ENCODE data around the gene STYXL1. TPM values are rescaled to one million over a fixed set of nuclear protein-coding genes. Genes with fewer than 3 reads are reported as not detected.

STYXL1 gene
- total RNA-seq, 1 experiment from 2014 or later, result 30.5 TPM

DNA sequence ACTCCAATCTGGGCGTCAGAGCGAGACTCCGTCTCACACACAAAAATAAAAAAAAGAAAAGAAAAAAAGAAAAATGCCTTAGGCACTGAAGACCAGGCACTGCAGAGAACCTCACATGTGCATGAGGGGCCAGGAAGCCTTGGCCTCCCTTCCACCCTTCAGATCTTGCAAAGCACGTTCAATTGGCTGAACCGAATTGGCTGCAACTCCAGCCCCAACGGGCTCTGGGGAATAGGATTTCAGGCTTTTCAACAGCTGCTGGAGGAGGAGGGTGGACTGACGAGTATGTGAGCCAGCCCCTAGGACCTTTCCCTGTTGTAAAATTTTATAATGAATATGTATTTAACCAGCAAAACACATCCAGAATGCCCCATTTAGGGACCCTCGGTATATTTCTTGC is 70.1 kb downstream of the STYXL1 start:
- no peak for DNase-seq
- no peaks in the 10 kb centered on the region for H3K27me3 ChIP-seq (ENCODE audit: low read length)
- H3K9me2 ChIP-seq (replicated peaks; ENCODE audit: insufficient read depth, low read length), result no peaks in the 10 kb centered on the region
- H3K4me3 ChIP-seq (ENCODE audit: low read length), result no peak overlapping the region
- H2AFZ ChIP-seq (ENCODE audit: low read length), result no peak overlapping the region
- no peaks in the 10 kb centered on the region for H3K79me2 ChIP-seq (ENCODE audit: low read length)
- no peaks in the 10 kb centered on the region for H3K36me3 ChIP-seq (ENCODE audit: insufficient read depth, low read length)
- H3K9ac ChIP-seq (ENCODE audit: low read length), result no peak overlapping the region
- no peak overlapping the region for H3K27ac ChIP-seq (ENCODE audit: low read length)
- H3K9me3 ChIP-seq (ENCODE audit: low read length), result no peaks in the 10 kb centered on the region
- H4K20me1 ChIP-seq (ENCODE audit: insufficient read depth, low read depth, low read length), result no peaks in the 10 kb centered on the region
- H3K4me2 ChIP-seq (ENCODE audit: low read depth, low read length, poor library complexity, severe bottlenecking), result no peak overlapping the region
- H3K4me1 ChIP-seq (ENCODE audit: low read length), result no peaks in the 10 kb centered on the region

DNA sequence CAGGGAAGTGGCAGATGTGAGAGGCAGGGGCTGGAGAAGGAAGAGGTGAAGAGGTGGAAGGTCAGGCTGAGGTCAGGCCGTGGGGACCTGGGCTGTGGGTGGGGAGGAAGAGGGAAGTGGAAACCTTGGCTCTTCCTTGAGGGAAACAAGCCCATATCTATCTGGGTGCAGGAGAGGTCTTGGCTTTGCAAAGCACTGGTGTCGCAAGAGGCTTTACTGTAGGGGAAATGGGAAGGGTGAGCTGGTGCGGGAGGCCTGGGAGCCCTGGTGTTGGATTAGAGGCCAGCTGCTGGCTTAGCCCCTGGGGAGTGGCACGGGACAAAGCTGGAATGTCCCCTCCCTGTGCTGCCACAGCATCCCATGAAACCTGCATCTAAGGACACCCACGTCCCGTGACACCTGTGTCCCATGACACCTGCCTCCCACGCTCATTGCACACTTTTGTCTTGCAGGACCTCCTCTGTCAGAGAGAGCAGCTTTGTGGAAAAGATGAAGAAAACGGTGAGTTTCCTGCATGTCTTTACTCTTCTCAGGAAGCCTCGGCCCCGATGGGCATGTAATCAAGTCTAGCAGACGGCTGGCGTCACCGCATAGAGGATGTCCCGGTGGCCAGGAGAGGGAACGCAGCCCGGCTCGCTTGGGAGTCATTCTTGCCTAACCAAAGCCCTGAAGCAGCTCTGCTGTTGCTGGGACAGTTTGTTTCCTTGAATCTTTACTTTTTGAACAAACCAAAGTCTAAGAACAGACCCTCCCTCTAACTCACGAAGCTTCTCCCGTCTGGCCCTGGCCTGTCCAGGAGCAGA is 75.6 kb downstream of the STYXL1 start:
- no peaks in the 10 kb centered on the region for H3K9me2 ChIP-seq (replicated peaks; ENCODE audit: insufficient read depth, low read length)
- H4K20me1 ChIP-seq (ENCODE audit: insufficient read depth, low read depth, low read length), result no peaks in the 10 kb centered on the region
- DNase-seq, result no peak
- no peaks in the 10 kb centered on the region for H3K79me2 ChIP-seq (ENCODE audit: low read length)
- no peak overlapping the region for H3K4me2 ChIP-seq (ENCODE audit: low read depth, low read length, poor library complexity, severe bottlenecking)
- H3K4me3 ChIP-seq (ENCODE audit: low read length), result no peak overlapping the region
- no peak overlapping the region for H3K9ac ChIP-seq (ENCODE audit: low read length)
- no peak overlapping the region for H2AFZ ChIP-seq (ENCODE audit: low read length)
- H3K4me1 ChIP-seq (ENCODE audit: low read length), result no peaks in the 10 kb centered on the region
- H3K9me3 ChIP-seq (ENCODE audit: low read length), result no peaks in the 10 kb centered on the region
- no peaks in the 10 kb centered on the region for H3K36me3 ChIP-seq (ENCODE audit: insufficient read depth, low read length)
- H3K27ac ChIP-seq (ENCODE audit: low read length), result no peak overlapping the region
- no peaks in the 10 kb centered on the region for H3K27me3 ChIP-seq (ENCODE audit: low read length)

DNA sequence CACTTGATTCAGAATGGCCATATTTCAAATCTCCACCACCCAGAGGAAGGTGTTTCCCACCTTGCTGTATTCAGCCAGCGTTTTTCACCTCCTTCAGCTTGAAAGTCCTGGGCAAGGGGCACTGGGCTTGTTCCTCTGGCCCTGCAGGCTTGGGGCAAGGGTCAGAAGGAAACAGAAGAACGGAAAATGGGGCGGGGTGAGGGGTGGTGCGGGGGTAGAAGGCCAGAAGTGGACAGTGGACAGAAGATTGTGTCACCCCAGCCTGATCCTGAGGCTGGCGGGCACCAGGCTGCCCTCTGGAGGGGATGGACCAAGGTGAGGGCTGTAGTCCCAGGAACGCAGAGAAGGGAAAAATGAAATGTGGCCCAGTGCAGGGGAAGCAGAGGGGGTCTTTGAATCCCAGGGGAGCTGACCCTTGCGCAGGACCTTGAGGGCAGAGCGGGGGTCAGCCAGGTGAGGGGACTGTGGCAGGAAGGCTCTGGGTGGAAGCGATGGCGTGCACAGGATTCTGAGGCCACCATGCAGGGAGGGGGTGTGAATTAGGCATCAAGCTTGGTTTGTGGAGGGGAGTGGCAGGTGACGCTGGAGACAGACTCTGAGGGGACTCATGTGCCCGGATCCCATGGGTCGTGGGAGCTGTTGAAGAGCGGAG is 76.4 kb downstream of the STYXL1 start:
- H4K20me1 ChIP-seq (ENCODE audit: insufficient read depth, low read depth, low read length), result no peaks in the 10 kb centered on the region
- no peak overlapping the region for H3K9ac ChIP-seq (ENCODE audit: low read length)
- no peaks in the 10 kb centered on the region for H3K36me3 ChIP-seq (ENCODE audit: insufficient read depth, low read length)
- H3K27ac ChIP-seq (ENCODE audit: low read length), result no peak overlapping the region
- no peaks in the 10 kb centered on the region for H3K79me2 ChIP-seq (ENCODE audit: low read length)
- no peaks in the 10 kb centered on the region for H3K9me3 ChIP-seq (ENCODE audit: low read length)
- H3K4me2 ChIP-seq (ENCODE audit: low read depth, low read length, poor library complexity, severe bottlenecking), result no peak overlapping the region
- H3K4me3 ChIP-seq (ENCODE audit: low read length), result no peak overlapping the region
- H2AFZ ChIP-seq (ENCODE audit: low read length), result no peak overlapping the region
- H3K9me2 ChIP-seq (replicated peaks; ENCODE audit: insufficient read depth, low read length), result no peaks in the 10 kb centered on the region
- no peak for DNase-seq
- H3K27me3 ChIP-seq (ENCODE audit: low read length), result no peaks in the 10 kb centered on the region
- no peaks in the 10 kb centered on the region for H3K4me1 ChIP-seq (ENCODE audit: low read length)

DNA sequence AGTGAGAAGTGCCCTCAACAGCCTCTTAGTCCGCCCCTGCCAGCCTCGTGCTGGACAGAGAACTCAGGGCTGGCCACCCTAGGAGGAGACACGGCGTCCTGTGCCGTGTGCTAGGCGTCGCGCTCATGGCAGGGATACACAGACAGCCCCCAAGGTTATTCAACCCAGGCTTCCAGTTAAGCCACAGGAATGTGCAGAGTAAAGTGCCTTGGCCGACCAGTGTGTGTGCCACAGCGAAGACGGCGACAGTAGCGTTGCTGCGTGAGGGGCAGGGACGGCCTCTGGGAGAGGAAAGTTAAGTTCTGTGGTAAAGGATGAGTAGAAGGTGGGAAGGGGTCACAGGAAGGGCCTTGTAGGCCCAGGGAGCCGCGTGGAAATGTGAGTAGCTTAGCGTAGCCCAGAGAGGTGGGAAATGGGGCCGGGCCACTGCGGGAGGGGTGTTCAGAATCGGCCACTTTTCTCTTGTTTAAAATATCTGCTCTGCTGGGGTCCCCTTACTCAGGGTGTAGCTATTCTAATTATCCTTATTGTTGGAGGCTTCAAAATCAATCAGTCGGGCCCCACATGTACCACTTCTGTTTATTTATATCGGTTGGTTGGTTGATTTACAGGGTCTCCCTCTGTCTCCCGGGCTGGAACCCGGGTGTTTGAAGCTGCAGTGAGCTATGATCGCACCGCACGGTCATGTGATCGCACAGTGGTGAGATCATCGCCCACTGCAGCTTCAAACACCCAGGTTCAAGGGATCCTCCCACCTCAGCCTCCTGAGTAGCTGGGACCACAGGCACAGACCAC is 77.9 kb downstream of the STYXL1 start:
- no peak for DNase-seq
- Histone ChIP-seq H3K79me2 (ENCODE audit: low read length) (no peaks in the 10 kb centered on the region), H3K9ac (ENCODE audit: low read length) (no peak overlapping the region), H3K4me1 (ENCODE audit: low read length) (no peaks in the 10 kb centered on the region), H3K4me2 (ENCODE audit: low read depth, low read length, poor library complexity, severe bottlenecking) (no peak overlapping the region), H3K36me3 (ENCODE audit: insufficient read depth, low read length) (no peaks in the 10 kb centered on the region), H2AFZ (ENCODE audit: low read length) (no peak overlapping the region), H3K4me3 (ENCODE audit: low read length) (no peak overlapping the region), H3K27me3 (ENCODE audit: low read length) (no peaks in the 10 kb centered on the region), H4K20me1 (ENCODE audit: insufficient read depth, low read depth, low read length) (no peaks in the 10 kb centered on the region), H3K27ac (ENCODE audit: low read length) (no peak overlapping the region), H3K9me3 (ENCODE audit: low read length) (no peaks in the 10 kb centered on the region), H3K9me2 (replicated peaks; ENCODE audit: insufficient read depth, low read length) (no peaks in the 10 kb centered on the region)

DNA sequence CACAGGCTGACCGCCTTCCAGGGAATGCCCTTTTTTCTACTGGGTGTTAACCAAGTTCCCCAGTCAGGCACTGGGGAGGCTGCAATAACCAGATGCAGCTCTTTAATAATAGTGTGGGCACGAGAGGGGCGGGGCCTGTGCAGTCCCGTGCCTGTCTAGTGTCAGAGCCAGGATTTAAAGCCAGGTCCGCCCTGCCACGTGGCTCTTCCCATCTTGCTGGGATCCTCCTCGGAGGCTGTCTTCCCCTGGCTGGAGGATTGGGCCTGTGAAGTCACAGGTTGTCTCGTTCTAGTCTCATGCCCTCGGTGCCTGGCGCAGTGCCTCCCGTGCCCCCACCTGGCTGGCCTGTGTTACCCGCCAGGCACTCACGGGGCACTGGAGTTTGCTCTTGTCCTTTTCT is 78.6 kb downstream of the STYXL1 start:
- Histone ChIP-seq H4K20me1 (ENCODE audit: insufficient read depth, low read depth, low read length) (no peaks in the 10 kb centered on the region), H3K4me3 (ENCODE audit: low read length) (no peak overlapping the region), H3K79me2 (ENCODE audit: low read length) (no peaks in the 10 kb centered on the region), H3K27me3 (ENCODE audit: low read length) (no peaks in the 10 kb centered on the region), H2AFZ (ENCODE audit: low read length) (no peak overlapping the region), H3K9me3 (ENCODE audit: low read length) (no peaks in the 10 kb centered on the region), H3K4me1 (ENCODE audit: low read length) (no peaks in the 10 kb centered on the region), H3K36me3 (ENCODE audit: insufficient read depth, low read length) (no peaks in the 10 kb centered on the region), H3K9ac (ENCODE audit: low read length) (no peak overlapping the region), H3K4me2 (ENCODE audit: low read depth, low read length, poor library complexity, severe bottlenecking) (no peak overlapping the region), H3K9me2 (replicated peaks; ENCODE audit: insufficient read depth, low read length) (no peaks in the 10 kb centered on the region), H3K27ac (ENCODE audit: low read length) (no peak overlapping the region)
- no peak for DNase-seq

DNA sequence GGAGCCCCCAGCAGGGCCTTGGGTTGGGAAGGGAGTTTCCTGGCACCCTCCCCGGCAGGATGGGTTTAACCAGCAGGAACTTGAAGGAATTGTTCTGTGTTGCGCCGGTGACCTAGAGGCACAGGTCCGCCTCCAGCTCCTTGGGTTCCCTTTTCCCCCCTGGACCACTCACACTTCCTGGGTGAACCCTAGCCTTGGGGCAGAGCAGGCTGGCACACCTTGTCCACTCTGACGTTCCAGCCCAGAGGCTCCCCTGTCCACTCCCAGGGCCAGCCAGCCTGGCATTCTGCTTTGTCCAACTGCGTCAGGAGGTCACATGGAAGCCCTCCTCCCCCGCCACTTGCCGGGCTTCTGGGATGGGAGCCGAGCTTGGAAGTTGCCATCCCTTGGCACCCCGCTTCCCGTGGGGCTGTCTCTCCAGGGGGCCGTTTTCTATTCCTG is 79.2 kb downstream of the STYXL1 start:
- no peak overlapping the region for H3K4me3 ChIP-seq (ENCODE audit: low read length)
- H2AFZ ChIP-seq (ENCODE audit: low read length), result no peak overlapping the region
- H4K20me1 ChIP-seq (ENCODE audit: insufficient read depth, low read depth, low read length), result no peaks in the 10 kb centered on the region
- no peaks in the 10 kb centered on the region for H3K27me3 ChIP-seq (ENCODE audit: low read length)
- H3K4me1 ChIP-seq (ENCODE audit: low read length), result no peaks in the 10 kb centered on the region
- H3K79me2 ChIP-seq (ENCODE audit: low read length), result no peaks in the 10 kb centered on the region
- no peak overlapping the region for H3K9ac ChIP-seq (ENCODE audit: low read length)
- H3K27ac ChIP-seq (ENCODE audit: low read length), result no peak overlapping the region
- H3K36me3 ChIP-seq (ENCODE audit: insufficient read depth, low read length), result no peaks in the 10 kb centered on the region
- DNase-seq, result no peak
- no peaks in the 10 kb centered on the region for H3K9me2 ChIP-seq (replicated peaks; ENCODE audit: insufficient read depth, low read length)
- H3K4me2 ChIP-seq (ENCODE audit: low read depth, low read length, poor library complexity, severe bottlenecking), result no peak overlapping the region
- H3K9me3 ChIP-seq (ENCODE audit: low read length), result no peaks in the 10 kb centered on the region

DNA sequence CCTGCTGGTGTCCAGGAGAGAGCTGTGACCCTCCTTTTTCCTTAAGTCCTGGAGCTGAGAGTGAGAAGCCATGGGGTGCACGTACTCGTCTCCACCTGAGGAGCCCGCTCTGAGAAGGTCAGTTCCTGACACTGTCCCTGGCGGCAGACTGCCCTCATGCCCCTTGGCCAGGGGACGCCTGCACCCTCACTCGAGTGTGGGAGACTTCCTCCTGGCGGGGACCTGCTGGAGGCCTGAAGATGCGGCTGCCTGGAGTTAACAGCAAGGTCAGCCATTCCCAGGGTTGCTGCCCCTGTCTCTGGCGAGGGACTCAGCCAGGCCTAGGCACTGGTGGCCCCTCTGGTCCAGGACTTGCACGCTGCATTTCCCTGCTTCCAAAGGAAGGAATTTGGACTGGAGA is 79.8 kb downstream of the STYXL1 start:
- Histone ChIP-seq H3K4me1 (ENCODE audit: low read length) (no peaks in the 10 kb centered on the region), H3K27me3 (ENCODE audit: low read length) (no peaks in the 10 kb centered on the region), H3K27ac (ENCODE audit: low read length) (no peak overlapping the region), H3K4me3 (ENCODE audit: low read length) (no peak overlapping the region), H3K79me2 (ENCODE audit: low read length) (no peaks in the 10 kb centered on the region), H3K9me2 (replicated peaks; ENCODE audit: insufficient read depth, low read length) (no peaks in the 10 kb centered on the region), H3K9ac (ENCODE audit: low read length) (no peak overlapping the region), H3K9me3 (ENCODE audit: low read length) (no peaks in the 10 kb centered on the region), H3K4me2 (ENCODE audit: low read depth, low read length, poor library complexity, severe bottlenecking) (no peak overlapping the region), H2AFZ (ENCODE audit: low read length) (no peak overlapping the region), H4K20me1 (ENCODE audit: insufficient read depth, low read depth, low read length) (no peaks in the 10 kb centered on the region), H3K36me3 (ENCODE audit: insufficient read depth, low read length) (no peaks in the 10 kb centered on the region)
- DNase-seq, result no peak

DNA sequence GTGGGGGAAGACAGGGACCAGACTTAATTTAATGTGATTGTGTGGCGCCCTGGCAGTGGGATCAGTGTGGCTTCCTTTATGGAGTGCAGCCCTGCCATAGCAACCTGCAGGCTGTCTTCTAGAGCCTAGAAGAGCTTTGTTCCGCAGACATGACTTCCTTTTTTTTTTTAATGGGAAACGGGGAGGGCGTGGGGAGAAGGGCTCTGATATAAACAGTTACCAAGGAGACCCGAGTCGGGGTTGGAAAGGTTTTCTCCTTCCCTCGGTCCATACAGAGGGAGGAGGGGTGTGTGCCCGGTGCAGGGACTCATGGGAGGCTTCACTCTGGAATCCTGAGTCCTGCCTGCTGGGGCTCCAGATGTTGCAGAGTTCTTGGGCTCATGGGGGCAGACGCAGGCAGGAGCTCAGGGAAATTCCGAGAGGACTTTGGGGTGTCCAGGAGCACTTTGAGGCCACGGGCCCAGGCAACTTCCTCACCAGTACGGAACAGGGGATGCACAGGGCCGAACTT is 80.3 kb downstream of the STYXL1 start:
- Histone ChIP-seq H3K36me3 (ENCODE audit: insufficient read depth, low read length) (no peaks in the 10 kb centered on the region), H2AFZ (ENCODE audit: low read length) (no peak overlapping the region), H3K27me3 (ENCODE audit: low read length) (no peaks in the 10 kb centered on the region), H3K4me3 (ENCODE audit: low read length) (no peak overlapping the region), H3K79me2 (ENCODE audit: low read length) (no peaks in the 10 kb centered on the region), H3K9me2 (replicated peaks; ENCODE audit: insufficient read depth, low read length) (no peaks in the 10 kb centered on the region), H3K4me1 (ENCODE audit: low read length) (no peaks in the 10 kb centered on the region), H3K9me3 (ENCODE audit: low read length) (no peaks in the 10 kb centered on the region), H3K27ac (ENCODE audit: low read length) (no peak overlapping the region), H3K9ac (ENCODE audit: low read length) (no peak overlapping the region), H3K4me2 (ENCODE audit: low read depth, low read length, poor library complexity, severe bottlenecking) (no peak overlapping the region), H4K20me1 (ENCODE audit: insufficient read depth, low read depth, low read length) (no peaks in the 10 kb centered on the region)
- no peak for DNase-seq
